ENCODE results near the gene COL15A1. TPM values are rescaled to one million over a fixed set of nuclear protein-coding genes. Genes with fewer than 3 reads are reported as not detected.

Gene COL15A1
- total and polyA plus RNA-seq, 4 experiments from 2014 or later, result not detected

GRCh38 chr9:99026956-99027298 lies 83.2 kb downstream of the COL15A1 start:
- no peaks in the 10 kb centered on the region for H3K27me3 ChIP-seq (ENCODE audit: insufficient read depth, low read length)
- H3K4me1 Mint-ChIP-seq, result peaks cover 22 to 39% (median 27%) of the 10 kb centered on the region in 4 donors
- DNase-seq, result no peak
- peaks cover 18% of the 10 kb centered on the region for H3K4me1 ChIP-seq (ENCODE audit: insufficient read depth, low read length)
- intact Hi-C loops (cut with micrococcal nuclease), result no loop called here
- CTCF ChIA-PET (ENCODE audit: partially characterized antibody), result interaction anchor here (0.8 to 1.7 kb wide), 7 partner anchors 11 to 114 kb away, joined by 3 to 7 read pairs (median 4); no protein-coding TSS in a partner anchor
- H3K9me3 Mint-ChIP-seq, result no peaks in the 10 kb centered on the region
- no peak overlapping the region for H3K4me3 ChIP-seq (ENCODE audit: low read length in 2 of 2)
- H3K4me3 Mint-ChIP-seq, result peak overlapping the region in 2 of 8 donors; percentile 13 to 74
- no peaks in the 10 kb centered on the region for H3K9me3 ChIP-seq (ENCODE audit: control insufficient read depth in 1 of 2, low read length in 2 of 2)
- H3K27ac ChIP-seq (ENCODE audit: low read depth, low read length), result no peak overlapping the region
- H3K36me3 Mint-ChIP-seq, result no peaks in the 10 kb centered on the region
- no peaks in the 10 kb centered on the region for H3K27me3 Mint-ChIP-seq
- POLR2A ChIA-PET (ENCODE audit: partially characterized antibody), result interaction anchor here (0.6 to 1.5 kb wide), 3 partner anchors 26 to 50 kb away, joined by 3 to 4 read pairs (median 3); no protein-coding TSS in a partner anchor
- no peaks in the 10 kb centered on the region for H3K36me3 ChIP-seq (ENCODE audit: insufficient read depth, low read length)
- H3K27ac Mint-ChIP-seq, result peak overlapping the region in 4 of 7 donors; percentile 8 to 75 (median 30)

GRCh38 chr9:99027443-99027842 lies 83.7 kb downstream of the COL15A1 start:
- Mint-ChIP-seq H3K27me3 (no peaks in the 10 kb centered on the region), H3K4me3 (peak overlapping the region in 1 of 8 donors; percentile 74), H3K27ac (peak overlapping the region in 2 of 7 donors; percentile 26 to 49), H3K4me1 (peaks cover 22 to 39% (median 27%) of the 10 kb centered on the region in 4 donors), H3K9me3 (no peaks in the 10 kb centered on the region), H3K36me3 (no peaks in the 10 kb centered on the region)
- intact Hi-C loops (cut with micrococcal nuclease), result no loop called here
- H3K9me3 ChIP-seq (ENCODE audit: control insufficient read depth in 1 of 2, low read length in 2 of 2), result no peaks in the 10 kb centered on the region
- POLR2A ChIA-PET (ENCODE audit: partially characterized antibody), result interaction anchor here (0.8 to 1.5 kb wide), 3 partner anchors 26 to 31 kb away, joined by 3 to 4 read pairs (median 3); no protein-coding TSS in a partner anchor
- no peaks in the 10 kb centered on the region for H3K27me3 ChIP-seq (ENCODE audit: insufficient read depth, low read length)
- no peak for DNase-seq
- H3K4me3 ChIP-seq (ENCODE audit: low read length in 2 of 2), result no peak overlapping the region
- H3K4me1 ChIP-seq (ENCODE audit: insufficient read depth, low read length), result peaks cover 18% of the 10 kb centered on the region
- CTCF ChIA-PET (ENCODE audit: partially characterized antibody), result interaction anchor here (0.8 to 1.7 kb wide), 9 partner anchors 9 to 114 kb away, joined by 3 to 7 read pairs (median 4); no protein-coding TSS in a partner anchor
- no peak overlapping the region for H3K27ac ChIP-seq (ENCODE audit: low read depth, low read length)
- H3K36me3 ChIP-seq (ENCODE audit: insufficient read depth, low read length), result no peaks in the 10 kb centered on the region

GRCh38 chr9:99029083-99029645 lies 85.5 kb downstream of the COL15A1 start:
- CTCF ChIA-PET (ENCODE audit: partially characterized antibody), result no interaction called here
- Mint-ChIP-seq H3K4me3 (no peak overlapping the region), H3K27me3 (no peaks in the 10 kb centered on the region), H3K9me3 (no peaks in the 10 kb centered on the region), H3K36me3 (no peaks in the 10 kb centered on the region), H3K27ac (no peak overlapping the region), H3K4me1 (peaks cover 25 to 33% (median 29%) of the 10 kb centered on the region in 4 donors)
- Histone ChIP-seq H3K27me3 (ENCODE audit: insufficient read depth, low read length) (no peaks in the 10 kb centered on the region), H3K9me3 (ENCODE audit: control insufficient read depth in 1 of 2, low read length in 2 of 2) (no peaks in the 10 kb centered on the region), H3K4me1 (ENCODE audit: insufficient read depth, low read length) (peaks cover 18% of the 10 kb centered on the region), H3K4me3 (ENCODE audit: low read length in 2 of 2) (no peak overlapping the region), H3K27ac (ENCODE audit: low read depth, low read length) (no peak overlapping the region), H3K36me3 (ENCODE audit: insufficient read depth, low read length) (no peaks in the 10 kb centered on the region)
- intact Hi-C loops (cut with micrococcal nuclease), result no loop called here
- no peak for DNase-seq
- POLR2A ChIA-PET (ENCODE audit: partially characterized antibody), result no interaction called here

GRCh38 chr9:99030092-99030511 lies 86.4 kb downstream of the COL15A1 start:
- Histone ChIP-seq H3K4me3 (ENCODE audit: low read length in 2 of 2) (no peak overlapping the region), H3K27ac (ENCODE audit: low read depth, low read length) (no peak overlapping the region), H3K4me1 (ENCODE audit: insufficient read depth, low read length) (peaks cover 18% of the 10 kb centered on the region), H3K36me3 (ENCODE audit: insufficient read depth, low read length) (no peaks in the 10 kb centered on the region), H3K9me3 (ENCODE audit: control insufficient read depth in 1 of 2, low read length in 2 of 2) (no peaks in the 10 kb centered on the region), H3K27me3 (ENCODE audit: insufficient read depth, low read length) (no peaks in the 10 kb centered on the region)
- ChIA-PET POLR2A (ENCODE audit: partially characterized antibody) (no interaction called here), CTCF (ENCODE audit: partially characterized antibody) (interaction anchor here (1.1 to 1.6 kb wide), 2 partner anchors 16 to 154 kb away, joined by 3 to 4 read pairs; no protein-coding TSS in a partner anchor)
- DNase-seq, result no peak
- H3K27ac Mint-ChIP-seq, result peak overlapping the region in 3 of 7 donors; percentile 0 to 19 (median 9)
- H3K4me3 Mint-ChIP-seq, result no peak overlapping the region
- intact Hi-C loops (cut with micrococcal nuclease), result no loop called here
- no peaks in the 10 kb centered on the region for H3K9me3 Mint-ChIP-seq
- H3K36me3 Mint-ChIP-seq, result no peaks in the 10 kb centered on the region
- H3K4me1 Mint-ChIP-seq, result peaks cover 26 to 32% (median 30%) of the 10 kb centered on the region in 4 donors
- no peaks in the 10 kb centered on the region for H3K27me3 Mint-ChIP-seq

- ChIA-PET CTCF (ENCODE audit: partially characterized antibody) (interaction anchor here (1.1 to 1.6 kb wide), 2 partner anchors 17 to 154 kb away, joined by 3 to 4 read pairs; no protein-coding TSS in a partner anchor), POLR2A (ENCODE audit: partially characterized antibody) (no interaction called here)
- H3K36me3 ChIP-seq (ENCODE audit: insufficient read depth, low read length), result no peaks in the 10 kb centered on the region
- Mint-ChIP-seq H3K27ac (peak overlapping the region in 2 of 7 donors; percentile 9 to 19), H3K36me3 (no peaks in the 10 kb centered on the region), H3K4me3 (no peak overlapping the region), H3K9me3 (no peaks in the 10 kb centered on the region), H3K27me3 (no peaks in the 10 kb centered on the region), H3K4me1 (peaks cover 29 to 34% (median 32%) of the 10 kb centered on the region in 4 donors)
- H3K27ac ChIP-seq (ENCODE audit: low read depth, low read length), result no peak overlapping the region
- peaks cover 18% of the 10 kb centered on the region for H3K4me1 ChIP-seq (ENCODE audit: insufficient read depth, low read length)
- intact Hi-C loops (cut with micrococcal nuclease), result no loop called here
- DNase-seq, result no peak
- H3K9me3 ChIP-seq (ENCODE audit: control insufficient read depth in 1 of 2, low read length in 2 of 2), result no peaks in the 10 kb centered on the region
- H3K27me3 ChIP-seq (ENCODE audit: insufficient read depth, low read length), result no peaks in the 10 kb centered on the region
- no peak overlapping the region for H3K4me3 ChIP-seq (ENCODE audit: low read length in 2 of 2)
These were observed 87.0 kb downstream of the COL15A1 start for GRCh38 chr9:99030610-99031109.

GRCh38 chr9:99031319-99031718 lies 87.6 kb downstream of the COL15A1 start:
- DNase-seq, result no peak
- no peaks in the 10 kb centered on the region for H3K27me3 Mint-ChIP-seq
- Histone ChIP-seq H3K27ac (ENCODE audit: low read depth, low read length) (no peak overlapping the region), H3K4me1 (ENCODE audit: insufficient read depth, low read length) (peaks cover 17% of the 10 kb centered on the region), H3K36me3 (ENCODE audit: insufficient read depth, low read length) (no peaks in the 10 kb centered on the region), H3K4me3 (ENCODE audit: low read length in 2 of 2) (no peak overlapping the region), H3K27me3 (ENCODE audit: insufficient read depth, low read length) (no peaks in the 10 kb centered on the region), H3K9me3 (ENCODE audit: control insufficient read depth in 1 of 2, low read length in 2 of 2) (no peaks in the 10 kb centered on the region)
- H3K4me3 Mint-ChIP-seq, result no peak overlapping the region
- POLR2A ChIA-PET (ENCODE audit: partially characterized antibody), result no interaction called here
- no peaks in the 10 kb centered on the region for H3K36me3 Mint-ChIP-seq
- intact Hi-C loops (cut with micrococcal nuclease), result no loop called here
- no peak overlapping the region for H3K27ac Mint-ChIP-seq
- H3K4me1 Mint-ChIP-seq, result peaks cover 28 to 35% (median 30%) of the 10 kb centered on the region in 4 donors
- no peaks in the 10 kb centered on the region for H3K9me3 Mint-ChIP-seq
- CTCF ChIA-PET (ENCODE audit: partially characterized antibody), result interaction anchor here (1.6 kb wide), 1 partner anchor 153 kb away, joined by 3 read pairs; no protein-coding TSS in a partner anchor

GRCh38 chr9:99031994-99032393 lies 88.3 kb downstream of the COL15A1 start:
- Mint-ChIP-seq H3K27me3 (no peaks in the 10 kb centered on the region), H3K27ac (no peak overlapping the region), H3K4me1 (peaks cover 22 to 28% (median 24%) of the 10 kb centered on the region in 4 donors), H3K36me3 (no peaks in the 10 kb centered on the region), H3K9me3 (no peaks in the 10 kb centered on the region), H3K4me3 (no peak overlapping the region)
- peaks cover 10% of the 10 kb centered on the region for H3K4me1 ChIP-seq (ENCODE audit: insufficient read depth, low read length)
- H3K9me3 ChIP-seq (ENCODE audit: control insufficient read depth in 1 of 2, low read length in 2 of 2), result no peaks in the 10 kb centered on the region
- POLR2A ChIA-PET (ENCODE audit: partially characterized antibody), result no interaction called here
- no peaks in the 10 kb centered on the region for H3K27me3 ChIP-seq (ENCODE audit: insufficient read depth, low read length)
- CTCF ChIA-PET (ENCODE audit: partially characterized antibody), result interaction anchor here (1.0 to 1.6 kb wide), 2 partner anchors 108 to 152 kb away, joined by 3 read pairs; no protein-coding TSS in a partner anchor
- DNase-seq, result no peak
- H3K36me3 ChIP-seq (ENCODE audit: insufficient read depth, low read length), result no peaks in the 10 kb centered on the region
- H3K4me3 ChIP-seq (ENCODE audit: low read length in 2 of 2), result no peak overlapping the region
- no peak overlapping the region for H3K27ac ChIP-seq (ENCODE audit: low read depth, low read length)
- intact Hi-C loops (cut with micrococcal nuclease), result no loop called here

Data from CD4-positive, alpha-beta memory T cell (primary cell).